IPS-15b (cell line): ENCODE measurements around the gene IRF2BP2.
"Not testable (repeated sequence)": the region's sequence is repeated elsewhere in the genome, so short reads cannot be mapped to it uniquely, and the experiment has no call there.

Experiments used
- H3K27me3 ChIP-seq: one replicate; pipeline ENCODE4 v1.6.1; 2013; ENCODE audit warnings: low read length; ENCODE audit not compliant: control insufficient read depth, insufficient read depth
- H3K36me3 ChIP-seq: one replicate; pipeline ENCODE4 v1.6.1; 2013; ENCODE audit warnings: low read length; ENCODE audit not compliant: control insufficient read depth, insufficient read depth
- H3K4me1 ChIP-seq: one replicate; pipeline ENCODE4 v1.6.1; 2013; ENCODE audit warnings: mild to moderate bottlenecking, low read length; ENCODE audit not compliant: control insufficient read depth, insufficient read depth
- H3K4me3 ChIP-seq: one replicate; pipeline ENCODE4 v1.5.1; 2013; ENCODE audit warnings: low read depth, low read length
- H3K9ac ChIP-seq: one replicate; pipeline ENCODE4 v1.6.1; 2013; ENCODE audit warnings: low read depth, mild to moderate bottlenecking, low read length
- H3K9me3 ChIP-seq: one replicate; pipeline ENCODE4 v1.6.1; 2013; ENCODE audit warnings: mild to moderate bottlenecking, low read length; ENCODE audit not compliant: control insufficient read depth, insufficient read depth

IRF2BP2 gene

GRCh38 chr1:234603221-234604204 lies 6.5 kb downstream of the IRF2BP2 start:
- Histone ChIP-seq H3K4me1 (peaks cover 20% of the 10 kb centered on the region), H3K4me3 (no peak overlapping the region), H3K9me3 (no peaks in the 10 kb centered on the region), H3K27me3 (no peaks in the 10 kb centered on the region), H3K9ac (no peak overlapping the region), H3K36me3 (peaks cover 9% of the 10 kb centered on the region)

- H3K27me3 ChIP-seq = no peaks in the 10 kb centered on the region
- H3K36me3 ChIP-seq = peaks cover 8% of the 10 kb centered on the region
- H3K4me1 ChIP-seq = peaks cover 18% of the 10 kb centered on the region
- no peak overlapping the region for H3K4me3 ChIP-seq
- H3K9ac ChIP-seq = no peak overlapping the region
- no peaks in the 10 kb centered on the region for H3K9me3 ChIP-seq
Measured at GRCh38 chr1:234602334-234603220, 7.4 kb downstream of the IRF2BP2 start.

DNA sequence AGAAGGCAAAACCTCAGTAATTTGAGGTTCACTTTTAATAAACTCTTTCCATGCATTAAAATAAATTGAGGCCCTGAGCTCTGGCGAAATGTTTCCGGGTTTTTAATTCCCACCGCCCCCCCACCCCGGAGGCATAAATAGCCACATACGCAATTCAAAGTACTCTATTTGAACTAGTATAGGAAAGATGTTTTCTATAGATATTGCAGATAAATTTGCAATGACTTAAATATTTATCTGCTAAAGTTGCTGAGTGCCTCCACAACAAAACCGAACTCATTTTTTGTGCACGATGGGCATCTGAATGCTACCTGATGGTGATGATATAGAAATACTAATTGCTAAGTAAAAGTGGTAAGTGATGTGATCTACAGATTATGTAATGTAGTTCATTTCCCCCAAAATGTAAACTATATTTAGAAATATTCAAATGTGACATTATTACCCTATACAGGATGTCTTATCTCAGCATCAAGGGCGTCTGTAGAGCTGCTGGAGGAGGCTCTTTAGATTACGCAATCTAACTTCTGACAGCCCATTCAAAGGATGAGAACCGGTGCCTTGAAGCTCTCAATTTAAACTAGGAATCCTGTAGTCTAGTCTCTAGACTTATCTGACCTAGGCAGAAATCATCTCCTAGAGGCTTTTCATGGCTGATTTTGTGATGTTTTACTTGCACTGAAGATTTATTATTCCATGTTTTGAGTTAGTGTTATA lies 8.5 kb downstream of the IRF2BP2 start:
- Histone ChIP-seq H3K4me1 (peaks cover 18% of the 10 kb centered on the region), H3K9me3 (no peaks in the 10 kb centered on the region), H3K4me3 (no peak overlapping the region), H3K36me3 (peaks cover 3% of the 10 kb centered on the region), H3K27me3 (no peaks in the 10 kb centered on the region), H3K9ac (no peak overlapping the region)

DNA sequence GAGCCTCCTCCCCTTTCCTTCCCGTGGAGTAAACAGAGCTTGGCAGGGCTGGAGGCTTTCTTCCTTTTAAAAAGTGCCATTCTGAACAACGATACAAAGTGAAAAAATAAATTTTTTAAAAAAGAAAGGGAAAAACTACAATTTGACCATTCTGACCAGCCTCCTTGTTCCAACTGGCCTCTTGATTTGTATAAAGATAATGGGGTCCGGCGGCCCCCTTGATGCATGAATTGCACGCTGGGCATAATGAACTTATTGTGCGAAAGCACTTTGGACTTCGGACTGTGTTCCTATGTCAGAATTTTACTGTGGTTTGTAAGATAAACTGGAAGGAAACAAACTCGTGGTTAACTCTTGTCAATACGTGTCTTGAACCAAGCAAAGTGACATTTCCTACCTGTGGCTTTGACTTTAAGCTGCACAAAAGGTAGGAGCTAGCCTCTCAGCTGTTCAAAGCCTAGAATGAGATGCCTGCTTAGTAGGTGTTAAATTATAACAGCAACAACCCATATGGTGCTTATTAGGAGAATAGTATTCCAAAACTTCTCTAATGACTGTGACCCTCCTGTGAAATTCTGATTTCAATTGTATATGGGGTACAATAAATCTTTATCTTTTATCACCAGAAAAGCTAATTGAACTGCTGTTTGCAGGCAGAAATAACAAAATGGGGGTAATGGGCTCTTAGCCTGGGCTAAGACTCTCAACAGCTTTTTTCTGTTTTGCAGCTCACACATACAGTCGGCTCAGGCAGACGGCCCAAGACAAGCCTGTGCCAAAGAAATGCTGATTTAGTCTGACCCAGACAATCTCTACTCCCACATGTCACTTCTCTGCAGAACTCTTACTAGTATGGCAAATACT lies 9.3 kb downstream of the IRF2BP2 start:
- H3K4me1 ChIP-seq = peaks cover 16% of the 10 kb centered on the region
- no peaks in the 10 kb centered on the region for H3K36me3 ChIP-seq
- no peaks in the 10 kb centered on the region for H3K9me3 ChIP-seq
- no peak overlapping the region for H3K9ac ChIP-seq
- H3K4me3 ChIP-seq = peak overlapping the region; percentile 22
- H3K27me3 ChIP-seq = no peaks in the 10 kb centered on the region

DNA sequence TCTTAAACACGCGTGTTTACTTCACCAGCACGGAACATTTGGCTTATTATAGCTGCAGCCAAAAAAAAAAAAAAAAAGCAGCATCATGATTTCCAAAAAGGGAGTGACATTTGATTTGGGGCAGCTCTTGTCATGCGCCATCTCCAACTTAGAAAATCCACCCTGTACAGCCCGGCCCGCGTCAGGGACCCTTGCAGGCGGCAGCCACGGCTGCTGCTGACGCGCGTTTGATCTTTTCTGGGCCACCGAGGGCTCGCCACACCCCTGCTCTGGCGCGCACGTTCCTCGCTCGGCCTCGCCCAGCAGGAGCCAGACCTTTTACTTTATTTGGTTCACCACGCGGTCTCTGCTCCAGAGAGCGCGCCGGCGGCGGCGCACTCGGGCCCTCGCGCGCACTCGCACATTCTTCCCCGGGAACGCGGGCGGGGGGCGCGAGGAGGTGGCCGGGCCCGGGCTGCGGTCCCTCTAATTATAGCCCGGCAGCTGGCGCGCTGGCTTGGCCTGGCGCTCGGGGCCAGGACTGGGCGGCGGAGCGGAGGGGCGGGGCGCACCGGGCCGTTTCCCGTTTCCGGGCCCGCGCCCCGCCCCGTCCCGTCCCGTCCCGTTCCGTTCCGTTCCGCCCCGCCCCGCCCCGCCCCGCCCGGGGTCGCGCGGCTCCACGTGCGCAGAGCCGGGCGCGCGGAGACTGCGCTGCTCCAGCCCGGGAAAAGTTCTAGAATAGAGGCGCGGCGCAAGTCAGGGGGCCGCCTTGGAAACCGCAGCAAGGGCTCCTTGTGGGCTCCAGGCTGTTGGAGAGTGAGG lies 10.2 kb downstream of the IRF2BP2 start:
- H3K9me3 ChIP-seq = no peaks in the 10 kb centered on the region
- H3K4me1 ChIP-seq = peaks cover 16% of the 10 kb centered on the region
- no peaks in the 10 kb centered on the region for H3K36me3 ChIP-seq
- H3K27me3 ChIP-seq = no peaks in the 10 kb centered on the region
- H3K4me3 ChIP-seq = peak overlapping the region; percentile 43
- H3K9ac ChIP-seq = no peak overlapping the region

- H3K36me3 ChIP-seq = no peaks in the 10 kb centered on the region
- peak overlapping the region; percentile 43 for H3K4me3 ChIP-seq
- H3K27me3 ChIP-seq = no peaks in the 10 kb centered on the region
- no peaks in the 10 kb centered on the region for H3K9me3 ChIP-seq
- H3K9ac ChIP-seq = no peak overlapping the region
- peaks cover 16% of the 10 kb centered on the region for H3K4me1 ChIP-seq
Measured at GRCh38 chr1:234598974-234599616, 10.9 kb downstream of the IRF2BP2 start.

DNA sequence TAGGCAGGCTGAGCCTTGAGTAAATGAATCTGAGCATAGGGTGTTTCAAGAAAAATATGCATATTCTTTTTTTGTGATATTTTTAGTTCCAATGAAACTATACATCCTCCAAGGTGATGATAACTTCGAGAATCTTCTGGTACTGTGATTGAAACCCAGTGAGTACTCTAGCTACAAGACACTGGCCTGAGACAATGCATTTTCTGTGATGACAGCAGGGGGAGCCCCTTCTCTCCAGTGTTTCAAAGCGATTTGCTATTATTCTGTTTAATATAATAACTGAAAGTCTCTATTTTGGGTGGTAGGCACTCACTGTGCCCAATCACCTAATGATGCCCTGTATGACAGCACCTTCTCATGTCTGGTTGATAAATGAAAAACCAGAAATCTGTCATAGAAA lies 12.1 kb downstream of the IRF2BP2 start:
- H3K27me3 ChIP-seq = no peaks in the 10 kb centered on the region
- H3K9ac ChIP-seq = no peak overlapping the region
- no peaks in the 10 kb centered on the region for H3K36me3 ChIP-seq
- no peak overlapping the region for H3K4me3 ChIP-seq
- no peaks in the 10 kb centered on the region for H3K9me3 ChIP-seq
- H3K4me1 ChIP-seq = peaks cover 13% of the 10 kb centered on the region

GRCh38 chr1:234595899-234596298 lies 14.1 kb downstream of the IRF2BP2 start:
- H3K9ac ChIP-seq = no peak overlapping the region
- H3K36me3 ChIP-seq = no peaks in the 10 kb centered on the region
- H3K27me3 ChIP-seq = no peaks in the 10 kb centered on the region
- no peaks in the 10 kb centered on the region for H3K9me3 ChIP-seq
- H3K4me1 ChIP-seq = peaks cover 3% of the 10 kb centered on the region
- no peak overlapping the region for H3K4me3 ChIP-seq

- not testable (repeated sequence) for H3K4me3 ChIP-seq, H3K36me3 ChIP-seq, H3K9me3 ChIP-seq, H3K27me3 ChIP-seq, H3K9ac ChIP-seq, H3K4me1 ChIP-seq
Measured at GRCh38 chr1:234594575-234594974, 15.4 kb downstream of the IRF2BP2 start.
